ENCODE data around the gene FRMD3. TPM values are rescaled to one million over a fixed set of nuclear protein-coding genes. Genes with fewer than 3 reads are reported as not detected.
A peak's percentile ranks its signal among the peaks of the same experiment; 100 is the strongest.

Gene FRMD3
- total RNA-seq, 1 experiment from 2014 or later = 0.55 TPM

DNA sequence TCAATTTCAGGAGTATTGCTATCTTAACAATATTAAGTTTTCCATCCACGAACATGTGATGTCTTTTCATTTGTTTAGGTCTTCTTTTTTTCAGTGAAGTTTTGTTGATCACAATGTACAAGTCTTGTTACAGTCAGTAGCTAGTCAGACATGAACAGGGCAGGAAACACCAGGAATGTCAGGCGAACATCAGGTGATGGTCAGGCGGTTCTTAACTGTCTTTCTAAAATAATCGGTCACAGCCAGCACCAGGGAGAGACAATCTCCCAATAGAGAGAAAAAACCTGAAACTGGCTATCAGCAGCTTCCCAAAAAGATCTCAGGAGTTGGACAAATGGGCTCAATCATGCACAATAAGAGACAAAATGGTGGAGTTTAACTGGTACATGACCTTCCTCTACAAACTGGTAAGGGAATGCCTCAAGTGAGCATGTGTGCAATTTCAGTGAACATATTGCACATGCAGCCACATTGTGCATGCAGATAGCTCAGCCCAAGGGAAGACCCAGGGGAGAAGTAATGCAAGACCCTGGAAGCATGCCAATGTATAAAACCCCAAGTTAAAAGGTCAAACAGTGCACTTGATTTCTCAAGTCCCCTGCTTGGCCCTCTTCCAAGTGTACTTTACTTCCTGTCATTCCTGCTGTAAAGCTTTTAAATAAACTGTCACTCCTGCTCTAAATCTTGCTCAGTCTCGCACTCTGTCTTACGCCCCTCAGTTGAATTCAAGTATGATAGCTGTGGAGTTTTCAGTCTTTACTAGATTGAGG is 299.1 kb downstream of the FRMD3 start:
- no CpG with 5 or more reads among the region's 6 CpGs for WGBS (ENCODE audit: extremely low coverage, insufficient read length, low lambda C conversion rate)
- Histone ChIP-seq H2BK120ac (ENCODE audit: low read depth, low read length, poor library complexity, severe bottlenecking) (no peak overlapping the region), H3K4ac (ENCODE audit: low read depth, low read length) (no peak overlapping the region), H3K79me1 (ENCODE audit: insufficient read depth, low read depth, low read length, poor library complexity, severe bottlenecking) (no peaks in the 10 kb centered on the region), H2BK20ac (ENCODE audit: low read depth, low read length, poor library complexity, severe bottlenecking) (no peak overlapping the region), H2AFZ (ENCODE audit: low read length) (no peak overlapping the region), H3K27ac (ENCODE audit: insufficient read length, low read depth, low read length) (no peak overlapping the region), H3K9ac (ENCODE audit: extremely low read depth, insufficient read length, low read length) (no peak overlapping the region), H3T11ph (ENCODE audit: low read length) (no peak overlapping the region), H3K23me2 (ENCODE audit: insufficient read length, low read depth, low read length, poor library complexity, severe bottlenecking) (no peaks in the 10 kb centered on the region), H3K4me1 (ENCODE audit: insufficient read depth, low read length) (peaks cover 2% of the 10 kb centered on the region; the same call in 1 of the 2 replicates), H2AK5ac (ENCODE audit: insufficient read length, low read length) (no peak overlapping the region), H3K79me2 (ENCODE audit: insufficient read depth, low read length) (no peaks in the 10 kb centered on the region), H3K18ac (ENCODE audit: insufficient read length, low read depth, low read length) (no peak overlapping the region), H3K14ac (ENCODE audit: insufficient read depth, low read length) (no peak overlapping the region), H4K5ac (ENCODE audit: insufficient read length, low read depth, low read length) (no peak overlapping the region), H2BK5ac (ENCODE audit: insufficient read length, low read length) (no peak overlapping the region), H3K4me2 (ENCODE audit: insufficient read depth, insufficient read length, low read length) (no peak overlapping the region), H4K8ac (replicated peaks; ENCODE audit: insufficient read length, low read depth, low read length) (no peak overlapping the region), H2BK15ac (ENCODE audit: low read depth, low read length) (no peak overlapping the region), H2BK12ac (ENCODE audit: insufficient read length, low read depth, low read length) (no peak overlapping the region), H3K9me3 (ENCODE audit: control insufficient read depth, low read depth, low read length) (no peaks in the 10 kb centered on the region), H3K27me3 (ENCODE audit: insufficient read depth, low read length) (no peaks in the 10 kb centered on the region), H3K23ac (ENCODE audit: insufficient read length, low read depth, low read length) (no peak overlapping the region), H4K20me1 (ENCODE audit: control insufficient read depth, insufficient read depth, insufficient read length) (no peaks in the 10 kb centered on the region), H4K91ac (ENCODE audit: insufficient read length, low read depth, low read length) (no peak overlapping the region), H3K56ac (ENCODE audit: insufficient read length, low read depth, low read length) (no peak overlapping the region)
- TF ChIP-seq, protein P1, sequence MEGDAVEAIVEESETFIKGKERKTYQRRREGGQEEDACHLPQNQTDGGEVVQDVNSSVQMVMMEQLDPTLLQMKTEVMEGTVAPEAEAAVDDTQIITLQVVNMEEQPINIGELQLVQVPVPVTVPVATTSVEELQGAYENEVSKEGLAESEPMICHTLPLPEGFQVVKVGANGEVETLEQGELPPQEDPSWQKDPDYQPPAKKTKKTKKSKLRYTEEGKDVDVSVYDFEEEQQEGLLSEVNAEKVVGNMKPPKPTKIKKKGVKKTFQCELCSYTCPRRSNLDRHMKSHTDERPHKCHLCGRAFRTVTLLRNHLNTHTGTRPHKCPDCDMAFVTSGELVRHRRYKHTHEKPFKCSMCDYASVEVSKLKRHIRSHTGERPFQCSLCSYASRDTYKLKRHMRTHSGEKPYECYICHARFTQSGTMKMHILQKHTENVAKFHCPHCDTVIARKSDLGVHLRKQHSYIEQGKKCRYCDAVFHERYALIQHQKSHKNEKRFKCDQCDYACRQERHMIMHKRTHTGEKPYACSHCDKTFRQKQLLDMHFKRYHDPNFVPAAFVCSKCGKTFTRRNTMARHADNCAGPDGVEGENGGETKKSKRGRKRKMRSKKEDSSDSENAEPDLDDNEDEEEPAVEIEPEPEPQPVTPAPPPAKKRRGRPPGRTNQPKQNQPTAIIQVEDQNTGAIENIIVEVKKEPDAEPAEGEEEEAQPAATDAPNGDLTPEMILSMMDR (conservative IDR thresholded peaks at IDR 0.05) = no peak
- peaks cover 0 to 4% (median 0%) of the 10 kb centered on the region in 3 experiments; a peak in 3 of 7 replicates for H3K36me3 Mint-ChIP-seq (ENCODE audit: insufficient read depth in 1 of 3, low read depth in 3 of 3)
- H3K4me1 Mint-ChIP-seq = peaks cover 18 to 28% of the 10 kb centered on the region in 2 experiments
- DNase-seq = no peak
- H3K27ac Mint-ChIP-seq = 0 out of 7 replicates have a peak overlapping the region, but pooled peaks of 1 of the 3 experiments have one; percentile 2
- no peaks in the 10 kb centered on the region for H3K27me3 Mint-ChIP-seq (ENCODE audit: low read depth)
- H3K4me3 Mint-ChIP-seq = no peak overlapping the region
- no peaks in the 10 kb centered on the region for H3K9me3 Mint-ChIP-seq

All from H9 (cell line).